Measurements from ENCODE around the gene DLG4.
"Not testable (repeated sequence)": the region's sequence is repeated elsewhere in the genome, so short reads cannot be mapped to it uniquely, and the experiment has no call there.

Gene DLG4

DNA sequence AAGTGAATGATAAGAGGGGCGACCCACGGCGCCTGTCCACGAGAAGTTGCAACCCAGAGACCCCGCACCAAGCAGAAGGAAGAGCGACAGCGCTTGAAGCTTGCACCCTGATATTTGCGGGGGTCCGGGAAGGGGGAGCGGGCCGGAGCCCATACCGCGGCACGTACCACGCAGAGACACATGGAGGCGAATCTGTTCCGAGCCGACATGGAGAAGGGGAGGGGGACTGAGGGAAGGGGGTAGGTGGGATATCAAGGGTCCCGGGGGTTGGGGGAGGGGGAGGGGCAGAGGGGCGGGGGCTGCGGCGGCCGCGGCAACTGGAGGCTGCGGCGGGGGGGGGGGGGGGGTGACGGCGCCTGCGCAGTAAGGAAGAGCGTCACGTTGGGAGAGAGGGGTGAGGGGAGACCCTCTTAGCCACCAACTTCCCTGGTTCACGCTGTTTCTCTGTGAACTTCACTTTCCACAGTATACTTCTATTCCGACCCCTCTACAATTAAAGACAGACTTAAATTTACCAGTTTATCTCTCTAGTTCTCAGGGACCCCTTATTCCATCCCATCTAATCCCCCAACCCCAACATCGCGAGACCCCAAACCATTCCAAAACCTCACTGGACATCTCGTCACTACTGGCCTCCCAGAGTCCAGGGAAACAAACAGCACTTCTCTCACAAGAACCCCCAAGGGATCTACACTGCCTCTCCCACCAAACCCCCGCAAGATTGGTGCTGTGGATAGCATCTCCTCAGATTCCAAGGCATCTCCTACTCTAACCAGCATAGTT, 8.0 kb downstream of the DLG4 start:
- DNase-seq, result no peak

- DNase-seq, result no peak
These were observed 10.7 kb downstream of the DLG4 start for GRCh38 chr17:7208754-7209460.

DNA sequence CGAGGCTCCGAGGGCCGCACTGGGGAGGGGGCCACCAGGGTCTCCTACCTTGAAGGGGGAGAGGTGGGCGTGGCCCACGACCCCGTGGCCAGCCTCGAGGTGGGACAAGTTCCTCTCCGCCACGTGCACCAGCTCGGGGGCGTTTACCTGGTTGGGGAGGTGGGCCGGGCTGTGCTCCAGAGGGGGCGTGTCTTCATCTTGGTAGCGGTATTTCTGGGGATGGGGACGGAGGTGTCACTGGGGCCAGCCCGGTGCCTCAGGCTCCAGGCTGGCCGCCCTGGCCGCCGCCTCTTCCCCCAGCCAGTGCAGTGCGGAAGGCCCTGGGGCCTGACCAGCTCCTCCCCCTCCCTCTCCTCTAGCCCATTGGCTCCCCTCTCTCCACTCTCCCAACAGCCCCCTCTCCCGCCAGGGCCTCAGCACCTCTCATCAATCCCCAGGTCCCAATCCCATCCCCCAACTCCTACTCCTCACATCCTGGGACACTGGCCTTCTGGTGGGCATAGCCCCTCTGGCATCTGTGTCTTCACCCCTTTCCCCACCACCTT, 11.5 kb downstream of the DLG4 start:
- DNase-seq, result no peak

DNA sequence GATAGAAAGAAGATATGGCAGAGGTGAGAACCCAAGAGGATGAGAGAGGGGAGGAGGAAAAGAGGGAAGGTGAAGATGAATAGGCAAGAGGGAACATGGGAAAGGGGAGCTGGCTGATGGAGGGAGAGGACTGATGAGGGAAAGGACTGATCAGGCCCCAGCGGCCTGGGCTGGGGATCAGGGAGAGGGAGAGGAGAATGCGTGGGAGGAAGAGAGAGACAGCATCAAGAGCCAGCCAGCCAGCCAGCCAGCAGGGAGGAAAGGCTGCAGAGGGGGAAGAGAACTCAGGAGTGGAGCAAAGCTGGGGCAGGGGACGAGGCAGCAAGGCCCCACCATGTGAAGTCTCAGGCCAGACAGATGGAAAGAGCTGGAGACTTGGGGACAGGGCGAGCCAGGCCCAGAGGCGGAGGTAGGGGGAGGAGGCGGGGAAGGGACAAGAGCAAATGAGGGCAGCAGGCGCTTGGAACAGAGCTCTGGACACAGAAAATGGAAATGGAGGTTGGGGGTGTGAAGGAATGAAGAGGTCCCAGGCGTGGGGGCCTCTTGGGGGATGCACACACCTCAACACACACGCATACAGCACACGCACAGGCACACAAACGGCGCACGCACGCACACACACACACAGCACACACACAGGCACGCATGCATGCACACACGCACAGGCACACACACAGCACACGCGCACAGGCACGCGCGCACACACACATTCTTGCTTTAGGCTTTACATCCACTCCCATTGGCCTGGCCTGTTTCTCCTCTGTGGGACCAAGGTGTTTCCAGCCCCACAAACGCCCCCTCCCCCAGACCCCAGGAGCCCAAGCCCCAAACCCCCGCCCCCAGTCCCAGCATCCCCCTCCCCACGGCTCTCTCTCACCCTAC, 12.3 kb downstream of the DLG4 start:
- no peak for DNase-seq

DNA sequence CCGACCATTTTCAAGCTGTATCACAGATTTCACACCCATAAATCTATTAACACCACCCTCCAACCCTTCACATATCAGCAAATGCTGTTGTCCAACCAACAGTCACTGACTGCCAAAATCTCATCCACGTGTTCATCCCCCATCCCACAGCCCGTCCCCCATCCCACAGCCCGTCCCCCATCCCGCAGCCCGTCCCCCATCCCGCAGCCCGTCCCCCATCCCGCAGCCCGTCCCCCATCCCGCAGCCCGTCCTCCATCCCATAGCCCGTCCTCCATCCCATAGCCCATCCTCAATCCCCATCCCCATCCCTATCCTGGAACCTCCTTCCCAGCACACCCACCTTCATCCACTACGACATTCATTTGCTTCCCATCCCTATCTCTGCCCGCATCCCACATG, 14.1 kb downstream of the DLG4 start:
- no peak for DNase-seq

DNA sequence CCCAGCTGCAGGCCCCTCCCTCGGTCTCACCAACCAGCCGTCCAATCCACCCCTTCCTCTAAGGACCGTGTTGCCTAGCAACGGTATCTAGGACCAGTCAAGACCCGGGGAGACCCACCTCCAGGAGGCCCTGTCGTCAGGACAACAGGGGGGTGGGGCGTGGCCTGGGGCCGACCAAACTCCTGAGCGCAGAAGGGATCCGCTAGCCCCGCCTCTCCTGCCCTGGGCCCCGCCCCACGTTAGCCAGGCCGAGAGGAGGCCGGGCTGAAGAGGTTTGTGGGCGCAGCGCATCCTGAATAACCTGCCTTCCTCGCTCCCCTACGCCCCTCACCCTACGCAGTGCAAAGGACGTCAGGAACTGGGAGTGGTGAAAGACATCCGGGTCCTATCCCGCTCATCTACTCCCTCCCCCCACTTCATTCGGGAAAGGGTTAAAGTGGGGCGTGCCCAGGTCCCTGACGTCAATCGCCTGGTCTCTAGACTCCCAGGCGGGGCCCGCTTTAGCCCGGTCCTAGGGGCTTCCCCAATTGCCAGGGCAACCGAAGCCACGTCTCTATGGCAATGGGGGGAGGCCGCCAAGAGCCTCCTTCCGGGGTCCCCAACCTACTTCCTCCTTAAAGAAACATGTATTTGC, 14.7 kb downstream of the DLG4 start:
- peak; percentile 57 to 60 for DNase-seq

DNA sequence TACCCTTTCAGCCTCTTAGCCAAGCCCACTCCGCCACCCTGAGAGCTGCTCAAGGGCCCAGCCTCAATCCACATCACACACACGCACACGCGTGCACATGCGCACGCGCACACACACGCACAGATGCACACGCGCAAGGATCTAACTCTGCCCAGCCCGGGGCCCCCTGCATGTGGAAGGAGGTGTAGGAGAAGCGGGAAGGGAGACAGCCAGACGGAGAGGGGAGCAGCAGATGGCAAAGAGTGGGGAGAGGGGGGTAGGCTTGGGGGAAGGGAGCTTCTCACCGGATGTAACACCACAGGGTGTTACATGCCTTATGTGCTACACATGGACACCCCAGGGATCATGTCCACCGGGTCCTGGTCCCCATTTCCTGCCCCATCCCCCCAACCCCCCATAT, 15.3 kb downstream of the DLG4 start:
- DNase-seq, result no peak

DNA sequence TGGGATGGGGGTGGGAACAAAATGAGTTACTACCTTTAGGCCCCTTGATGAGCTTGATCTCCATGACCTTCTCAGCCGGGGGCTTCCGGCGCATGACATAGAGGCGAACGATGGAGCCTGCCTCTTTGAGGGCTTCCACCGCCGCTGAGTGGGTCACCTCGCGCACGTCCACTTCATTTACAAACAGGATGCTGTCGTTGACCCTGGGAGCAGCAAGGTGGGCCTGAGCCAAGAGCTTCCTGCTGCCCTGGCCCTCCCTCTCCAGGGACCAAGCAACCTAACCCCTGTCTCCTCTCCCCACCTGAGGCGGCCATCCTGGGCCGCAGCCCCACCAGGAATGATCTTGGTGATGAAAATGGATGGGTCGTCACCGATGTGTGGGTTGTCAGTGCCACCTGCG, 16.2 kb downstream of the DLG4 start:
- DNase-seq, result no peak

- no peak for DNase-seq
These were observed 22.8 kb downstream of the DLG4 start for GRCh38 chr17:7196651-7197401.

DNA sequence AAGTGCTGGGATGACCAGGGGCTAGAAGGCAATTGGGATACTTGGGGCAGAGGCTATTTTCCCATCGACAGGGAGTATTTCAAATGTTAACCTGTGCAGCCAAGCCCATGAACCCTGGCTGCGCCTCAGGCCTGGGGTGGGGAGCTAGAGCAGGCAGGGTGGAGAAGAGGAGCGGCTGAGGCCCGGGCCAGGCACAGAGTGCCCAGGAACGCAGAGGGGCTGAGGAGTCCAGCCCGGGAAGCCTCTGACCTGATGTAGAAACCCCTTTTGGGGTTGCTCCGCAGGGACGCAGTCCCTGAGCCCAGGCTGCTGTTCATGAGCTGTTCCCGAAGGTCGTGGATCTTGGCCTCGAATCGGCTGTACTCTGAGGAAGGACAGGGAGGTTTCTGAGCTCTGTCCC, 23.7 kb downstream of the DLG4 start:
- DNase-seq, result no peak

GRCh38 chr17:7192271-7192937, 27.2 kb downstream of the DLG4 start:
- DNase-seq, result no peak

GRCh38 chr17:7191571-7192270, 27.9 kb downstream of the DLG4 start:
- DNase-seq, result no peak

DNA sequence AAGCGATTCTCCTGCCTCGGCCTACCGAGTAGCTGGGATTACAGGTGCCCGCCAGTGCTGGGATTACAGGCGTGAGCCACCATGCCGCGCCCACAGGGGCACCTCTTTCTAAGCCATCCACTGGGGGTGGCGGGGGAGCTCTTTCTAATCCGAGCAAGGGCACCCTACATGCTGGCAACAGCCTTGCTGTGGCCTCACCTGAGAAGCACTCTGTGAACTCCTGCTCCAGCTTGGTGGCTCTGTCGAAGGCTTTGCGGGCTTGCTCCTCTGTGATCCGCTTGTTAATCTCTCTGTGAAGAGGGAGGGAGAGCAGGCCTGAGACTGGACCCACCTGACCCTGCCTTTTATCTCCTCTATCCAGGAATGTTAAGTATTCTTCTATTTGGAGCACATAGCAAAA, 28.6 kb downstream of the DLG4 start:
- DNase-seq, result no peak

- no peak for DNase-seq
These were observed 29.2 kb downstream of the DLG4 start for GRCh38 chr17:7190276-7190917.

- DNase-seq, result no peak
These were observed 33.4 kb downstream of the DLG4 start for GRCh38 chr17:7186241-7186640.

DNA sequence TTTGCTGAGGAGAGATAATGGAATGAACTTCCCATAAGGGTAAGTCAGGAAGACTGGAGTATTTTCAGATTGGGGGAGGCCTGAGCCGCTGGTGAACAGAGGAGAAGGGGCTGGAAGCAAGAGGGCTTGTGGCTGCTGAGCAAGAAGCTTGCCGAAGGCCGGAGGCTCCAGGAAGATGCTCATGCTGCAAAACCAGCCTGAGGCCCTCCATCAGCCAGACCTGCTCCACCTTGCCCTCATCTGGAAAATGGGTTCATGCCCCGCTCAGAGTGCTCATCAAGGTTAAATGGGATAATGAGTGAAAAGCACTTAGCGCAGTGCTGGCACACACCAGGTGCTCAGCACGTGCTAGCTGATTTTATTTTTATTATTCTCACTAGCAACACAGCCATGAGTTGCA, 35.0 kb downstream of the DLG4 start:
- DNase-seq, result no peak

DNA sequence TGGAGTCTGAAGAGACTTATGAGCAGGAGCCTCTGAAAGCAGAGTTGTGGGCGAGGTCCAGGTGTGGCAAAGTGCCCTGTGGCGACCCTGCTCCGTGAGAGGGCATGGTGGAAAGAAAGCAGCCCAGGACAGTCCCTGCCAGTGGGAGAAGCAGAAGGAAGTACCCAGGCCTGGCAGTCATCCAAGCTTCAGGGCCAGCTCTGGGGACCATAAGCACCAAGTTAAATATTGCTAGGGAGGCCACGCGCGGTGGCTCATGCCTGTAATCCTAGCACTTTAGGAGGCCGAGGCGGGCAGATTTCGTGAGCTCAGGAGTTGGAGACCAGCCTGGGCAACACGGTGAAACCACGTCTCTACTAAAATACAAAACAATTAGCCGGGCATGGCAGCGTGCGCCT, 35.5 kb downstream of the DLG4 start:
- no peak for DNase-seq

GRCh38 chr17:7183433-7184090, 36.1 kb downstream of the DLG4 start:
- DNase-seq, result no peak

DNA sequence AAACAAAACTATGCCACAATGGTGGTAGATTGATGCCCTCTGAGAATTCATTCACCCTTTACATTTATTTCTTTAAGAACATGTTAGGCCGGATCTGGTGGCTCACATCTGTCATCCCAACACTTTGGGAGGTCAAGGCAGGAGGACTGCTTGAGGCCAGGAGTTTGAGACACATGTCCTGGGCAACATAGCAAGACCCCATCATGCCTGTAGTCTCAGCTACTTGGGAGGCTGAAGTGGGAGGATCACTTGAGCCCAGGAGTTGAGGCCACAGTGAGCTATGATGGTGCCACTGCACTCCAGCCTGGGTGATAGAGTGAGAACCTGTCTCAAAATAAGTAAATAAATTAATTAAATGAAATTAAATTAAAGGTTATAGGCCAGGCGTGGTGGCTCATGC, 37.5 kb downstream of the DLG4 start:
- not testable (repeated sequence) for DNase-seq
